Activated CD4-positive, alpha-beta T cell treated with anti-CD3 and anti-CD28 coated beads for 24 hours (primary cell): ENCODE results near the gene SFPQ.
"Not testable (repeated sequence)": the region's sequence is repeated elsewhere in the genome, so short reads cannot be mapped to it uniquely, and the experiment has no call there.

Experiments
- DNase-seq, 2 donors: peaks; one replicate each; pipeline ENCODE4 v3.0.0-alpha.2; 2020; ENCODE audit warnings: low read depth in 2 of 2

The SFPQ gene

DNA sequence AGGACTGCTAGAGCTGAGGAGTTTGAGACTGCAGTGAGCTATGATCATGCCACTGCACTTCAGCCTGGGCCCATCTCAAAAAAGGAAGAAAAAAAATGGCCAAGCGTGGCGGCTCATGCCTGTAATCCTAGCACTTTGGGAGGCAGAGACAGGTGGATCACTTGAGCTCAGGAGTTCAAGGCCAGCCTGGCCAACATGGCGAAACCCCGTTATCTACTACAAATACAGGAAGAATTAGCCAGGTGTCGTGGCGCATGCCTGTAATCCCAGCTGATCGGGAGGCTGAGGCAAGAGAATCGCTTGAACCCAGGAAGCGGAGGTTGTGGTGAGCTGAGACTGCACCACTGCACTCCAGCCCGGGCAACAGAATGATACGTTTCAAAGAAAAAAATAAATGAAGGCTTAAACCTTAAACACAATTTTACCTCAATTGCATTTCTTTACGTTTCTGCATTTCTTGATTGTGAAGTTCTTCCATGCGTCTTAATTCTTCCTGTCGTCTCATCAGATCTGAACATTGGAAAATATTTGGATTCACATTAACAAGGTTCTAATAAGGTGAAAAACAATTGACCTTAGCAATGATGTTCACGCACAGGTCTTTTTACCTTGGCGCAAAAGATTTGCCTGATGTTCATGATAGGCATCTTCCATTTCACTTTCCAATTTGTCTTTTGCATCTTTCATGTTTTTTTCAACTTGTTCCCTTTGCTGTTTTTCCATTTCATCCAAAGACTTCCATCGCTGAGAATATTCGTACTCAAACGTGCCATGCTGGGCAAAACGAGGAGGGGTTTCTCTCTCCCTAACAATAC lies 4.2 kb downstream of the SFPQ start:
- no peak for DNase-seq

DNA sequence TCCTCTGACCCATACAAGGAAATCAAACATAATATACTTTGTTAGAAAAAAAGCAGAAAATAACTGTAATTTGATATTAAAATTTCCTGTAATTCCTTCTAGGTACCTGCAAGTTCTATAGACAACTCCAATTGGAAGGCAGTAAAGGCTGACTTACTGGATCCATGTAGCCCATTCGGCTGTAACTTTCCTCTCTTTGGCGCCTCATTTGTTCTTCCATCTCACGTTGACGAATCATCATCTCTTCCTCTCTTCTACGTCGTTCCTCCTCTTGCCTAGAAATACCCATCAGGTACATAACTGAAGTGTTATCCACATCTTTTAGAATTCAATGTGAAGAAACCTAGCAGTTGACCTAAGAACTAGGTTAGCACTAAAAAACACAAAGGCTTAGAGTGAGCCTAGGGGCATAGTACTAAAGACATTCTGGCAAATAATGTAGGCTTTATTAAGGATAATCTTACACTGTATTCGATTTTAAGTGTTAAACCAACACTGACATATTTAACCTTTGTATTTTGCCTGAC lies 5.1 kb downstream of the SFPQ start:
- DNase-seq: no peak

- no peak for DNase-seq
These were observed 6.7 kb downstream of the SFPQ start for GRCh38 chr1:35186239-35186638.

DNA sequence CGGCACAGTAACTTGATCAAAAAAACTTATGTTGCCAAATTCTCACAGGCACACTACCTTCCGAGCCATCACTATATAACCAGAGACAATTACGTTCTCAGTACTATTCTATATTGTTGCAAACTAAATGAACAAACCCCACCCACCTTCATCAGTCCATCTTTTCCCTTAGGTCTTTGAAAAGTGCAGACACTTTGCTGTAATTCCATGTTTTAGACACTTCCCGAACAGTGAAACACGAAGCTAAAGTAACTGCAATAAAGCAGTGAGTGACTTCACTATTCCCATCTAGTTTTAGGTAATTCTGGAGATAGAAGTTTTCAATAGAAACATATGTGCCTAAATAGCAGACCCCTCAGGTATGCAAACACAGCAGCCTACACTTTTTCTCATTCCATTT lies 7.7 kb downstream of the SFPQ start:
- DNase-seq: no peak

- DNase-seq: no peak
These were observed 8.3 kb downstream of the SFPQ start for GRCh38 chr1:35184495-35185199.

DNA sequence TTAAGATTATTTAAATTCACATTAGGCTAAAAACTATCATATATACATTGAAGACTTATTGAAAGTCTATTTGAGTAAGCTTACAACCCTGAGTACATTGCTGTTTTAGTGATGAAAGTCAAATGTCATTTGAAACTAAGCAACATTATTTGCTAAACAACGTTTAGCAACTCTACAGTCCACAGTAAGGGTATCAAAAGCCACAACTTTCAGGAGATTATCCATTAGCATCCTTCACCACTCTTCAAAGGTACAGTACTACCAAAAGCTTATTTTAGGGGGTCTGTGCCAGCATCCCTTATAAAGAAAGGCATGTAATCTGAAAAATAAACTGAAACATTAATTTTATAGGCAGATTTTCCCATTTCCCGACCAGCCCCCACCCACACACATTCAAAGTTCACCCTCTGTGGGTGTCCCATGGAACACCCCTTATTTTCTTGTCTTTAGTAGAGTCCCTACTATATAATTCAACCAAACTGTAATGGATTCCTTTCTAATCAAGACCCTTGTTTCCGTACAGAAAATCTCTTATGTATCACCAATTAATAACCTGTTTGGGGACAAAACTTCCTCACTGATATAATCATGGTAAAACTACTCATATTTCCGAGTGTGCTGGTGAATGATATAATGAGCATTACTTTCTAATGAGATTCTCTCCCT lies 11.0 kb downstream of the SFPQ start:
- DNase-seq: no peak

DNA sequence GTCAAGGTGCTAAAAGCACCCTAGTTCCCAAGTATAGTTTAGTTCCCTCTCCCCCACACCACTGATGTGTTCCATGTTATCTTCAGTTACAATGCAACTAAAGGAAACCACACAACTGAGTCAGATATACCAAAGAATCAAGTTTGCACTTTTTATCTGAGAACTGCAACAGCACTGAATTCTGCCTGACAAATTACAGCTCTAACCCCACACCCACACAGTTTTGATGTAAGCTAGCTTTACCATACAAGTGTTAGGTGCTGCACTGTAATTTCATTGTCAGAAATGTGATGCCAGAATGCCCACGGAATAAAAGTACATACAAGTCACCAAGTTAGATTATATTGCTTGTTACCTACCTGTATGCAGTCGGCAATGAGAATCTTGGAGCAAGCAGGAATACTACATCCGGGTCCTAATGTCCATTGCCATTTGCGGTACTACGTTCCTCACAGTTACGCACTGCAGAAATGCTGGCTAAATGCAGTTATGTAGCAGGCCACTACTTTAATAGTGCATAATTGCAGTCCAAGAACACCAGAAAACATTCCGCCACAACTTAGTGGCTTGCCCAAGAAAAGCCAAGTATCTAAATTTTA lies 12.1 kb downstream of the SFPQ start:
- peak in 1 of 2 donors; percentile 23 for DNase-seq

GRCh38 chr1:35179908-35180307 lies 13.0 kb downstream of the SFPQ start:
- DNase-seq: no peak

GRCh38 chr1:35178874-35179380 lies 14.0 kb downstream of the SFPQ start:
- DNase-seq: no peak

GRCh38 chr1:35178295-35178695 lies 14.7 kb downstream of the SFPQ start:
- DNase-seq: no peak

- DNase-seq: no peak
These were observed 15.6 kb downstream of the SFPQ start for GRCh38 chr1:35177237-35177786.

- DNase-seq: no peak
These were observed 17.3 kb downstream of the SFPQ start for GRCh38 chr1:35175602-35176001.

- DNase-seq: no peak
These were observed 17.8 kb downstream of the SFPQ start for GRCh38 chr1:35175098-35175576.

DNA sequence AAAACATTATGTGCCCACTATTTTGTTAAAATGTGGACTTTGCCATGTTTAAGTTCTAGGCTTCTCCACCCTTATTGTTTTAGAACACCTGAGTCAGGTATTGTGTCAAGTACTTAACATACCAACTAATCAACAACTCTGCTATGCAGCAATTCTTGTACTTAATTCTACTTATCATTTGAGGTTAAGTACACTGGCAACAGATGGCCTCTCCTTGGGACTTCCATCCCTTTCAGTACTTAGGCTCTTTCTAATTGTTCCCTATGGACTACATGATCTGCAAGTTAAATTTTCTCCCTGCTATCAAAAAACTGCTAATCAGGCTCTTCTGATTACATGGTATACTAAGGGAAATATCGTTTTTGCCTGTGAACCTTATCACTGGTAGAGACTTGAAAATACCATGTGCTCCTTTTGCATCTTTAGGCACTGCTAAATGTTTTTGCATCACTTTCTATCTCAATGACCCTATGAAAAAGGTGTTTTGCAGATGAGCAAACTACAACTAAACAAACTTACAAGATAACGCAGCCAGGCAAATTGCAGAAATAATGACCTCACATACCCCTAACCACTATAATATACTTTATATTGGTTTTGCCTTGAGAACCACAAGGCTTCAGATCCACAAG lies 18.9 kb downstream of the SFPQ start:
- no peak for DNase-seq

GRCh38 chr1:35173491-35173890 lies 19.5 kb downstream of the SFPQ start:
- no peak for DNase-seq

DNA sequence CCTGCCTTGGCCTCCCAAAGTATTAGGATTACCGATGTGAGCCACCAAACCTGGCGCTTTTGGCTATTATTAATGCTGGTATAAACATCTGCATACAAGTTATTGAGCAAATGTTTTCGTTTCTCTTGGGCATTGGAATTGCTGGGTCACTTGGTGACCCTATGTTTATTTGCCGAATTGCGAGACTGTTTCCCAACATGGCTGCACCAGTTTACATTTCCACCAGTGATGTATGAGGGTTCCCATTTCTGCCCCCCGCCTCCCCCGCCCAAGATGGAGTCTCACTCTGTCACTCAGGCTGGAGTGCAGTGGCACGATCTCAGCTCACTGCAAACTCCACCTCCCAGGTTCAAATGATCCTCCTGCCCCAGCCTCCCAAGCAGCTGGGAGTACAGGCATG lies 20.9 kb downstream of the SFPQ start:
- DNase-seq: no peak

DNA sequence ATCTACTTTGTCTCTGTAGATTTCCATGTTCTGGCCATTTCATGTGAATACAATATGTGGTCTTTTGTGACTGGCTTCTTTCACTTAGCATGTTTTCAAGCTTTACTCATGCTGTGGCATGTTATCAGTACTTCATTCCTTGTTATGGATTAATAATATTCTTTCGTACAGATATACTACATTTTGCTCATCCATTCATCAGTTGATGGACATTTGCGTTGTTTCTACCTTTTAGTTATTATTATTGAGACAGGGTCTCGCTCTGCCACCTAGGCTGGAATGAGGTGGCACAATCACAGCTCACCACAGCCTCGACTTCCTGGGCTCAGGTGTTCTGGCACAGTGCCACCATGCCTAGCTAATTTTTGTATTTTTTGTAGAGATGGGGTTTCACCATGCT lies 21.4 kb downstream of the SFPQ start:
- no peak for DNase-seq

- DNase-seq: no peak
These were observed 28.1 kb downstream of the SFPQ start for GRCh38 chr1:35164893-35165292.

- DNase-seq: no peak
These were observed 41.7 kb downstream of the SFPQ start for GRCh38 chr1:35151220-35151619.

DNA sequence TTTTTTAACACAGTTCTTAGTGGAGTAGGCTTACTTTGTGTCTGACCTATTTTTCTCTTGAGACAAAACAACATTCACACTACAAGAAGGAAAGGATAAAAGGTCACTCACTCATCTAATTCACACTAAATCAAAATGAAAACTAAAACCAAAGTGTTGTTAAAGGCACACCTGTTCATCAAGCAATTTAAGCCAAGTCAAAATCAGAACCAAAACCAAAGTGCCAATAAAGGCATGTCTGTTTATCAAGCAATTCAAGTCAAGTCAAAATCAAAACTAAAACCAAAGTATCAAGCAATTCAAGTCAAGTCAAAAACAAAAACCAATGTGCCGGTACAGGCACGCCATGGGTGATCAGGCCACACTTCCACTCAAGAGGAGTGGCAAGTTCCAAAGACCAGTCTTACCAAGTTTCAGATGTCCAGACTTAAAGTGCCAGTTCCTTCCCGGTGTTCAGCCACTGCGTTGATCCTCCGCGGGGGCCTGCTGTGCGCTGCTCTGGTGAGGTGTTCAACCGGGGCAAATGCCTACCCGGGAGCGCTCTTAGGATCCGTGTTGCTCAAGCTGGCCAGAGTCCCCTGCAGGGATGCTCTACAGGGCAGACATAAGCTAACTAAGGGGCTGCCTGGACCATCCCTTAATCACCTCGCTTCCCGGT lies 46.9 kb downstream of the SFPQ start:
- not testable (repeated sequence) for DNase-seq
